H9 (cell line): ENCODE results near the gene NEU3. TPM values are rescaled to one million over a fixed set of nuclear protein-coding genes. Genes with fewer than 3 reads are reported as not detected.
"Not testable (repeated sequence)": the region's sequence is repeated elsewhere in the genome, so short reads cannot be mapped to it uniquely, and the experiment has no call there.

Experiments used
- DNase-seq: peaks from one replicate; pipeline ENCODE4 v3.0.0-alpha.2; 2017
- H2AFZ ChIP-seq: one replicate; pipeline ENCODE4 v1.6.1; 2013; ENCODE audit warnings: mild to moderate bottlenecking, low read length, control low read depth, moderate library complexity
- H2AK5ac ChIP-seq: 2 replicates; pipeline ENCODE4 v1.6.1; 2013; ENCODE audit warnings: low read length, control low read depth, mixed read lengths; ENCODE audit not compliant: insufficient read length
- H2BK120ac ChIP-seq: one replicate; pipeline ENCODE4 v1.6.1; 2013; ENCODE audit warnings: low read depth, mild to moderate bottlenecking, low read length, control low read depth, inconsistent platforms; ENCODE audit not compliant: poor library complexity, severe bottlenecking
- H2BK12ac ChIP-seq: 2 replicates; pipeline ENCODE4 v1.6.1; 2013; ENCODE audit warnings: low read length, control low read depth, mixed read lengths, low read depth; ENCODE audit not compliant: insufficient read length
- H2BK15ac ChIP-seq: 2 replicates; pipeline ENCODE4 v1.6.1; 2013; ENCODE audit warnings: low read depth, low read length, control low read depth
- H2BK20ac ChIP-seq: one replicate; pipeline ENCODE4 v1.6.1; 2013; ENCODE audit warnings: low read depth, mild to moderate bottlenecking, low read length, control low read depth, inconsistent platforms; ENCODE audit not compliant: poor library complexity, severe bottlenecking
- H2BK5ac ChIP-seq: 2 replicates; pipeline ENCODE4 v1.6.1; 2013; ENCODE audit warnings: low read length, control low read depth, mixed read lengths; ENCODE audit not compliant: insufficient read length
- H3K14ac ChIP-seq: 2 replicates; pipeline ENCODE4 v1.6.1; 2013; ENCODE audit warnings: low read length, control low read depth; ENCODE audit not compliant: insufficient read depth
- H3K18ac ChIP-seq: 2 replicates; pipeline ENCODE4 v1.6.1; 2013; ENCODE audit warnings: low read depth, mild to moderate bottlenecking, mixed read lengths, low read length, control low read depth; ENCODE audit not compliant: insufficient read length
- H3K23ac ChIP-seq: 2 replicates; pipeline ENCODE4 v1.6.1; 2013; ENCODE audit warnings: low read length, control low read depth, mixed read lengths, low read depth; ENCODE audit not compliant: insufficient read length
- H3K23me2 ChIP-seq: 2 replicates; pipeline ENCODE4 v1.6.1; 2013; ENCODE audit warnings: low read depth, mild to moderate bottlenecking, mixed read lengths, low read length, control low read depth; ENCODE audit not compliant: insufficient read length, poor library complexity, severe bottlenecking
- H3K27ac ChIP-seq: 2 replicates; pipeline ENCODE4 v1.5.1; 2013; ENCODE audit warnings: low read length, control low read depth, mixed read lengths, low read depth; ENCODE audit not compliant: insufficient read length
- H3K27me3 ChIP-seq: 2 replicates; pipeline ENCODE4 v1.6.1; 2013; ENCODE audit warnings: low read length, control low read depth, inconsistent platforms; ENCODE audit not compliant: insufficient read depth
- H3K4ac ChIP-seq: 2 replicates; pipeline ENCODE4 v1.6.1; 2013; ENCODE audit warnings: low read depth, mild to moderate bottlenecking, control low read depth, inconsistent platforms, low read length, moderate library complexity
- H3K4me1 ChIP-seq: 2 replicates; pipeline ENCODE4 v1.6.1; 2013; ENCODE audit warnings: low read length, control low read depth, inconsistent platforms; ENCODE audit not compliant: insufficient read depth
- H3K4me2 ChIP-seq: 2 replicates; pipeline ENCODE4 v1.6.1; 2013; ENCODE audit warnings: low read length, control low read depth, mixed read lengths; ENCODE audit not compliant: insufficient read length, insufficient read depth
- H3K56ac ChIP-seq: 2 replicates; pipeline ENCODE4 v1.6.1; 2013; ENCODE audit warnings: low read depth, mild to moderate bottlenecking, mixed read lengths, low read length, control low read depth; ENCODE audit not compliant: insufficient read length
- H3K79me1 ChIP-seq: 2 replicates; pipeline ENCODE4 v1.6.1; 2013; ENCODE audit warnings: low read depth, mild to moderate bottlenecking, moderate library complexity, low read length, control low read depth, inconsistent platforms; ENCODE audit not compliant: insufficient read depth, poor library complexity, severe bottlenecking
- H3K79me2 ChIP-seq: 2 replicates; pipeline ENCODE4 v1.6.1; 2013; ENCODE audit warnings: low read length, control low read depth, inconsistent platforms; ENCODE audit not compliant: insufficient read depth
- H3K9ac ChIP-seq: 2 replicates; pipeline ENCODE4 v1.6.1; 2013; ENCODE audit warnings: low read length, control low read depth, mixed read lengths; ENCODE audit not compliant: insufficient read length; ENCODE audit errors: extremely low read depth
- H3K9me3 ChIP-seq: one replicate; pipeline ENCODE4 v1.6.1; 2013; ENCODE audit warnings: low read depth, low read length, inconsistent platforms; ENCODE audit not compliant: control insufficient read depth
- H3T11ph ChIP-seq: one replicate; pipeline ENCODE4 v1.6.1; 2013; ENCODE audit warnings: mild to moderate bottlenecking, low read length, control low read depth, inconsistent platforms
- H4K20me1 ChIP-seq: one replicate; pipeline ENCODE4 v1.6.1; 2013; ENCODE audit not compliant: control insufficient read depth, insufficient read length, insufficient read depth
- H4K5ac ChIP-seq: 2 replicates; pipeline ENCODE4 v1.6.1; 2013; ENCODE audit warnings: low read depth, mild to moderate bottlenecking, mixed read lengths, low read length, control low read depth; ENCODE audit not compliant: insufficient read length
- H4K8ac ChIP-seq: replicated peaks from 2 replicates; pipeline ENCODE4 v1.6.1; 2013; ENCODE audit warnings: low read length, control low read depth, mixed read lengths, low read depth; ENCODE audit not compliant: insufficient read length
- H4K91ac ChIP-seq: 2 replicates; pipeline ENCODE4 v1.6.1; 2013; ENCODE audit warnings: low read depth, mild to moderate bottlenecking, moderate library complexity, mixed read lengths, low read length, control low read depth; ENCODE audit not compliant: insufficient read length
- H3K27ac Mint-ChIP-seq, 3 experiments: 2 replicates in 2 of 3; 3 replicates in 1 of 3; pipeline ENCODE4 v1.8.0; 2020 to 2021; ENCODE audit warnings: mixed read lengths in 3 of 3, mild to moderate bottlenecking in 1 of 3, moderate library complexity in 1 of 3
- H3K27me3 Mint-ChIP-seq: 2 replicates; pipeline ENCODE4 v1.8.0; 2021; ENCODE audit warnings: low read depth, mild to moderate bottlenecking, moderate library complexity, mixed read lengths
- H3K36me3 Mint-ChIP-seq, 3 experiments: 2 replicates in 2 of 3; 3 replicates in 1 of 3; pipeline ENCODE4 v1.8.0; 2020 to 2021; ENCODE audit warnings: low read depth in 3 of 3, mixed read lengths in 3 of 3; ENCODE audit not compliant: insufficient read depth in 1 of 3
- H3K4me1 Mint-ChIP-seq, 2 experiments: 2 replicates each; pipeline ENCODE4 v1.8.0; 2020; ENCODE audit warnings: mixed read lengths in 2 of 2
- H3K4me3 Mint-ChIP-seq, 2 experiments: 2 replicates in 1 of 2; 3 replicates in 1 of 2; pipeline ENCODE4 v1.8.0; 2020 to 2021; ENCODE audit warnings: mild to moderate bottlenecking in 2 of 2, mixed read lengths in 2 of 2, moderate library complexity in 1 of 2
- H3K9me3 Mint-ChIP-seq, 2 experiments: 2 replicates in 1 of 2; 3 replicates in 1 of 2; pipeline ENCODE4 v1.8.0; 2020; ENCODE audit warnings: mild to moderate bottlenecking in 2 of 2, mixed read lengths in 2 of 2, moderate library complexity in 1 of 2
- WGBS: extraction: QIAGEN DNeasy Blood & Tissue Kit; methylation state at CpG from one replicate; pipeline ENCODE4 v1.1.7; 2013; ENCODE audit warnings: missing lambda C conversion rate, low lambda C conversion rate, mixed read lengths; ENCODE audit not compliant: insufficient read length; ENCODE audit errors: extremely low coverage; 5-methylcytosine and 5-hydroxymethylcytosine counted together
- total RNA-seq: library from RNA; stranded (reverse); gene quantifications from 2 replicates; pipeline ENCODE4 v1.2.1, GENCODE V29; 2021
- TF ChIP-seq, protein P1 (sequence below): fragments of 200-600 bp; sonication (generic); conservative IDR thresholded peaks from 3 replicates; pipeline ENCODE4 v1.8.0; 2021; ENCODE audit warnings: antibody characterized with exemption, mild to moderate bottlenecking

The NEU3 gene
- total RNA-seq, 1 experiment from 2014 or later: 15.9 TPM

DNA sequence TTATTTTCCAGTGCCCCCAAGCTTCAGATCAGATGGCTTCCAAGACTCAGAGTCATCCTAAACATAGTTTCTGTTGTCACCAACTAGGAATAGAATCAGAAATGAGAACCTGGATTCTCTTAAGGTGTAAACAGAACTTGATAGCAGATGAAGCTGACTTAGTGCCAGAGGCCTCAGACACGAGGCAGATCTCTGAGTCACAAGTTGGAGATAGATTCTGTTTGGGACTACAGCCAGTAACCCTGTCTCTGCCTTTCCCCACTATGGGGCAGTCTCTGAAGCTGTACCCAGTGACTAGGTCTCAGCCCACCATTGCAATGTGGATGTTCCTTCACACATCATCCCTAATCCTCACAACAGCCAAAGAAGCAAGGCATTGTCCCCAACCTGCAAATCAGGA lies 25.4 kb downstream of the NEU3 start:
- H2AFZ ChIP-seq: no peak overlapping the region
- no CpG with 5 or more reads among the region's 1 CpG for WGBS
- no peak overlapping the region for H3K23ac ChIP-seq
- no peak overlapping the region for H2BK15ac ChIP-seq
- H3K4ac ChIP-seq: no peak overlapping the region
- H3T11ph ChIP-seq: no peak overlapping the region
- no peak overlapping the region for H2AK5ac ChIP-seq
- no peak overlapping the region for H4K5ac ChIP-seq
- H3K27ac ChIP-seq: no peak overlapping the region
- no peaks in the 10 kb centered on the region for H3K79me1 ChIP-seq
- H4K8ac ChIP-seq: no peak overlapping the region
- H3K23me2 ChIP-seq: no peaks in the 10 kb centered on the region
- H4K20me1 ChIP-seq: no peaks in the 10 kb centered on the region
- no peak for DNase-seq
- no peaks in the 10 kb centered on the region for H3K79me2 ChIP-seq
- H2BK20ac ChIP-seq: no peak overlapping the region
- TF ChIP-seq, protein P1, sequence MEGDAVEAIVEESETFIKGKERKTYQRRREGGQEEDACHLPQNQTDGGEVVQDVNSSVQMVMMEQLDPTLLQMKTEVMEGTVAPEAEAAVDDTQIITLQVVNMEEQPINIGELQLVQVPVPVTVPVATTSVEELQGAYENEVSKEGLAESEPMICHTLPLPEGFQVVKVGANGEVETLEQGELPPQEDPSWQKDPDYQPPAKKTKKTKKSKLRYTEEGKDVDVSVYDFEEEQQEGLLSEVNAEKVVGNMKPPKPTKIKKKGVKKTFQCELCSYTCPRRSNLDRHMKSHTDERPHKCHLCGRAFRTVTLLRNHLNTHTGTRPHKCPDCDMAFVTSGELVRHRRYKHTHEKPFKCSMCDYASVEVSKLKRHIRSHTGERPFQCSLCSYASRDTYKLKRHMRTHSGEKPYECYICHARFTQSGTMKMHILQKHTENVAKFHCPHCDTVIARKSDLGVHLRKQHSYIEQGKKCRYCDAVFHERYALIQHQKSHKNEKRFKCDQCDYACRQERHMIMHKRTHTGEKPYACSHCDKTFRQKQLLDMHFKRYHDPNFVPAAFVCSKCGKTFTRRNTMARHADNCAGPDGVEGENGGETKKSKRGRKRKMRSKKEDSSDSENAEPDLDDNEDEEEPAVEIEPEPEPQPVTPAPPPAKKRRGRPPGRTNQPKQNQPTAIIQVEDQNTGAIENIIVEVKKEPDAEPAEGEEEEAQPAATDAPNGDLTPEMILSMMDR: no peak
- Mint-ChIP-seq H3K4me3 (no peak overlapping the region), H3K27ac (no peak overlapping the region), H3K9me3 (peaks cover 11 to 15% of the 10 kb centered on the region in 2 experiments), H3K4me1 (peaks cover 8 to 9% of the 10 kb centered on the region in 2 experiments), H3K27me3 (no peaks in the 10 kb centered on the region; the same call in 1 of the 2 replicates), H3K36me3 (peaks cover 9 to 32% (median 16%) of the 10 kb centered on the region in 3 experiments)
- no peak overlapping the region for H4K91ac ChIP-seq
- H3K9ac ChIP-seq: no peak overlapping the region
- no peak overlapping the region for H2BK12ac ChIP-seq
- H3K4me2 ChIP-seq: no peak overlapping the region
- H3K18ac ChIP-seq: no peak overlapping the region
- H3K14ac ChIP-seq: no peak overlapping the region
- H3K9me3 ChIP-seq: no peaks in the 10 kb centered on the region
- no peak overlapping the region for H2BK120ac ChIP-seq
- H3K27me3 ChIP-seq: no peaks in the 10 kb centered on the region
- no peak overlapping the region for H3K56ac ChIP-seq
- H2BK5ac ChIP-seq: no peak overlapping the region
- no peaks in the 10 kb centered on the region for H3K4me1 ChIP-seq

DNA sequence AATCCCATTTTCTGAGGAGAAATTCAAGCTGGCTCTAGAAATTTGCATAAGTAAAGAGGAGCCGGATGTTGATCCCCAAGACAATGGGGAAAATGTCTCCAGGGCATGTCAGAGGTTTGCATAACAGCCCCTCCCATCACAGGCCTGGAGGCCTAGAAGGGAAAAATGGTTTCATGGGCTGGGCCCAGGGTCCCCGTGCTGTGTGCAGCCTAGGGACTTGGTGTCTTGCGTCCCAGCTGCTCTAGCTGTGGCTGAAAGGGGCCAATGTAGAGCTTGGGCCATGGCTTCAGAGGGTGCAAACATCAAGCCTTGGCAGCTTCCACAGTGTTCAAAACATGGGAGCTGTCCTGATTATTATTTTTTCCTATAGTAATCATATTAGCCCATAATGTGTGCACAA lies 30.5 kb downstream of the NEU3 start:
- not testable (repeated sequence) for H2BK5ac ChIP-seq, H3K27me3 Mint-ChIP-seq, H3T11ph ChIP-seq, H4K8ac ChIP-seq, H3K14ac ChIP-seq, H3K4me3 Mint-ChIP-seq, H3K27ac Mint-ChIP-seq, H2BK120ac ChIP-seq, H3K9me3 ChIP-seq, H3K9ac ChIP-seq, H3K23ac ChIP-seq, H3K4me1 ChIP-seq, H2AK5ac ChIP-seq, H3K27ac ChIP-seq, H3K79me1 ChIP-seq, H3K4ac ChIP-seq, H2BK15ac ChIP-seq, H3K23me2 ChIP-seq, H2BK12ac ChIP-seq, H2AFZ ChIP-seq, H2BK20ac ChIP-seq, H3K79me2 ChIP-seq, H4K20me1 ChIP-seq, H3K18ac ChIP-seq, H4K5ac ChIP-seq, H3K4me2 ChIP-seq, H4K91ac ChIP-seq, DNase-seq, H3K56ac ChIP-seq, H3K27me3 ChIP-seq
- Mint-ChIP-seq H3K36me3 (peaks cover 14 to 27% (median 26%) of the 10 kb centered on the region in 3 experiments), H3K9me3 (peaks cover 24 to 31% of the 10 kb centered on the region in 2 experiments), H3K4me1 (peaks cover 8 to 10% of the 10 kb centered on the region in 2 experiments)
- WGBS: no CpG with 5 or more reads among the region's 3 CpGs
